ENCODE data around the gene TAF8.
A peak's percentile ranks its signal among the peaks of the same experiment; 100 is the strongest.

DNA sequence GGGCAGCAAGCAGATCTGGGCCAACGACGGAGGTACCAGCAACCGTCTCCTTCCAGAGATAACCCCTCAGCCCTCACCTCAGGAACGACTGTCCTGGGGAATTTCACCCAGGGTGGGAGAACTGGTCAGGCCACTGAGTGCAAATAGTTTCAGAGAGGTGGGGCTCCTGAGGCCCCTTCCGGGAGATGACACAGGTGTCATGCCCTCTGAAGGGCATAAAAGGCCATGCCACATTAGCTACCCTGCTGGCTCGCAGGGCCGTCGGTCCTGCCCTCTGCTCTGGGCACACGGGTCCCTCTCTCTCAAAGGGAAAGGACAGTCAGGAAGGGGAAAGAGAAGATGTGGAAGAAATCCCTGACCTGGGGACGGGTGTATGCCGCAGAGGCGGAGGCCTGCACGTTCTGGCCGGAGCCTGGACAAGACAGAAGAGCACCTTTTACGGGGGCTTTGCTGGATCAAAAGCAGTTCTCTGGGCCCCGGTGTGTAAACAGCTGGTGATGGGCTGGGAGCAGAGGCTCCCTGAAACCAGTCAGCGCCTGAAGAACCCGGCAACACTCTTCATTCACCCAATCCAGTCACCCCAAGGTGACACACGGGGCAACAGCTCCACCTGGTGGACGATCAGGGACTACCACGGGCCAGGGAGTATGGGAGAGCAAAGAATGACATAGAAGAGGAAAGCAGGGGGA, 6.4 kb upstream of the TAF8 start:
- TF ChIP-seq POLR2AphosphoS5 (IDR thresholded peaks at IDR 0.05), result peak; percentile 46 to 76
- TF ChIP-seq, protein P1, sequence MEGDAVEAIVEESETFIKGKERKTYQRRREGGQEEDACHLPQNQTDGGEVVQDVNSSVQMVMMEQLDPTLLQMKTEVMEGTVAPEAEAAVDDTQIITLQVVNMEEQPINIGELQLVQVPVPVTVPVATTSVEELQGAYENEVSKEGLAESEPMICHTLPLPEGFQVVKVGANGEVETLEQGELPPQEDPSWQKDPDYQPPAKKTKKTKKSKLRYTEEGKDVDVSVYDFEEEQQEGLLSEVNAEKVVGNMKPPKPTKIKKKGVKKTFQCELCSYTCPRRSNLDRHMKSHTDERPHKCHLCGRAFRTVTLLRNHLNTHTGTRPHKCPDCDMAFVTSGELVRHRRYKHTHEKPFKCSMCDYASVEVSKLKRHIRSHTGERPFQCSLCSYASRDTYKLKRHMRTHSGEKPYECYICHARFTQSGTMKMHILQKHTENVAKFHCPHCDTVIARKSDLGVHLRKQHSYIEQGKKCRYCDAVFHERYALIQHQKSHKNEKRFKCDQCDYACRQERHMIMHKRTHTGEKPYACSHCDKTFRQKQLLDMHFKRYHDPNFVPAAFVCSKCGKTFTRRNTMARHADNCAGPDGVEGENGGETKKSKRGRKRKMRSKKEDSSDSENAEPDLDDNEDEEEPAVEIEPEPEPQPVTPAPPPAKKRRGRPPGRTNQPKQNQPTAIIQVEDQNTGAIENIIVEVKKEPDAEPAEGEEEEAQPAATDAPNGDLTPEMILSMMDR (IDR thresholded peaks at IDR 0.05), result peak; percentile 97
- no peak for TF ChIP-seq EP300 (IDR thresholded peaks at IDR 0.05)

Measured in esophagus muscularis mucosa (tissue), 4 donors.